Measurements from ENCODE around the gene MINDY4B. TPM values are rescaled to one million over a fixed set of nuclear protein-coding genes. Genes with fewer than 3 reads are reported as not detected.
"Not testable (repeated sequence)": the region's sequence is repeated elsewhere in the genome, so short reads cannot be mapped to it uniquely, and the experiment has no call there.

The MINDY4B gene
- total RNA-seq, 4 donors from 2014 or later = not detected

- no peak for DNase-seq (ENCODE audit: low spot score in 2 of 2)
- no peaks in the 10 kb centered on the region for H3K4me1 ChIP-seq
- no peak overlapping the region for H3K27ac ChIP-seq
- no peaks in the 10 kb centered on the region for H3K9me3 ChIP-seq
- 76% methylated on average over 1 of the region's 1 CpG for WGBS
- TF ChIP-seq, protein P1, sequence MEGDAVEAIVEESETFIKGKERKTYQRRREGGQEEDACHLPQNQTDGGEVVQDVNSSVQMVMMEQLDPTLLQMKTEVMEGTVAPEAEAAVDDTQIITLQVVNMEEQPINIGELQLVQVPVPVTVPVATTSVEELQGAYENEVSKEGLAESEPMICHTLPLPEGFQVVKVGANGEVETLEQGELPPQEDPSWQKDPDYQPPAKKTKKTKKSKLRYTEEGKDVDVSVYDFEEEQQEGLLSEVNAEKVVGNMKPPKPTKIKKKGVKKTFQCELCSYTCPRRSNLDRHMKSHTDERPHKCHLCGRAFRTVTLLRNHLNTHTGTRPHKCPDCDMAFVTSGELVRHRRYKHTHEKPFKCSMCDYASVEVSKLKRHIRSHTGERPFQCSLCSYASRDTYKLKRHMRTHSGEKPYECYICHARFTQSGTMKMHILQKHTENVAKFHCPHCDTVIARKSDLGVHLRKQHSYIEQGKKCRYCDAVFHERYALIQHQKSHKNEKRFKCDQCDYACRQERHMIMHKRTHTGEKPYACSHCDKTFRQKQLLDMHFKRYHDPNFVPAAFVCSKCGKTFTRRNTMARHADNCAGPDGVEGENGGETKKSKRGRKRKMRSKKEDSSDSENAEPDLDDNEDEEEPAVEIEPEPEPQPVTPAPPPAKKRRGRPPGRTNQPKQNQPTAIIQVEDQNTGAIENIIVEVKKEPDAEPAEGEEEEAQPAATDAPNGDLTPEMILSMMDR (IDR thresholded peaks at IDR 0.05) = no peak
- TF ChIP-seq EP300 (IDR thresholded peaks at IDR 0.05) (no peak), POLR2A (IDR thresholded peaks at IDR 0.05) (no peak), POLR2AphosphoS5 (IDR thresholded peaks at IDR 0.05) (no peak)
- H3K4me3 ChIP-seq = no peak overlapping the region
- no peaks in the 10 kb centered on the region for H3K27me3 ChIP-seq
- H3K36me3 ChIP-seq = no peaks in the 10 kb centered on the region
Measured at GRCh38 chr3:150874666-150875219, 30.5 kb downstream of the MINDY4B start.

DNA sequence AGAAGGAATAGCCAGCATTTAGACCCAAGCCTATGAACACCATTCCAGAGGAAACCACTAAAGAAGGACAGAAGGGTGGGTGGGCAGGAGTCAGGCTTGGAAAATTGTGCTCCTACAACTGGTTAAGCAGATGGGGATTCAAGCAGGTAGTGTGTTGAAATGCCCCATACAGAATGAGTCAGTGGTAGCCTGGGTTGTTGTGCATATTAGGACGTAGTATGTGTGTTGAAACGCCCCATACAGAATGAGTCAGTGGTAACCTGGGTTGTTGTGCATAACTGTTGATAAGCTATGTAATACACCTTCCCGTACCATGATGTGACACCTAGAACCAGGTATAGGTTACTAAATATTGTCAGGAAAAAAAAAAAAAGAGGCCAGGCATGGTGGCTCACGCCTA, 34.0 kb downstream of the MINDY4B start:
- Histone ChIP-seq H3K4me3 (no peak overlapping the region), H3K4me1 (no peaks in the 10 kb centered on the region), H3K27ac (no peak overlapping the region), H3K36me3 (no peaks in the 10 kb centered on the region), H3K9me3 (no peaks in the 10 kb centered on the region), H3K27me3 (no peaks in the 10 kb centered on the region)
- no peak for TF ChIP-seq POLR2A (IDR thresholded peaks at IDR 0.05)
- TF ChIP-seq, protein P1 (IDR thresholded peaks at IDR 0.05) = no peak
- no peak for TF ChIP-seq EP300 (IDR thresholded peaks at IDR 0.05)
- no peak for TF ChIP-seq POLR2AphosphoS5 (IDR thresholded peaks at IDR 0.05)
- 82% methylated on average over 4 of the region's 4 CpGs for WGBS
- no peak for DNase-seq (ENCODE audit: low spot score in 2 of 2)

DNA sequence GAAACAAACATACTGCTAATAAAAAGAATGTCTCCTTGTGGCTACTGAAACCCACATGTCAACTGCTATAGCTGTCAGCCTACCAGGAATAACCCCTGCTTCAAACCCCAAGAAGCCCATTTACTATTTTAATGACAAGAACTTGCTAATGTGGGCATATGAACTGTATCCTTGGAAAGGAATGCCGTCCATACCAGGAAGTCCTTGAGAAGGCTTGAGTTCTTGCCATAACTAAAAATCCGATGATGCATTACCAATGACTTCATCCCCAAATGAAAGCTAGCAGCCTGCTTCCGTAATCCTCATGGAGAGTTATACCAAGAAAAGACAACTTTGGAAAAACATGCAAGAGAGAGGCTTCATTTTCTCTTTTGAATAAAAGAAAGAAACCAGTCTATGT, 34.8 kb downstream of the MINDY4B start:
- Histone ChIP-seq H3K4me1 (no peaks in the 10 kb centered on the region), H3K4me3 (no peak overlapping the region), H3K27ac (no peak overlapping the region), H3K9me3 (no peaks in the 10 kb centered on the region), H3K27me3 (no peaks in the 10 kb centered on the region), H3K36me3 (no peaks in the 10 kb centered on the region)
- no peak for TF ChIP-seq POLR2A (IDR thresholded peaks at IDR 0.05)
- no peak for TF ChIP-seq POLR2AphosphoS5 (IDR thresholded peaks at IDR 0.05)
- TF ChIP-seq EP300 (IDR thresholded peaks at IDR 0.05) = no peak
- TF ChIP-seq, protein P1 (IDR thresholded peaks at IDR 0.05) = no peak
- WGBS = 62% methylated on average over 3 of the region's 3 CpGs
- no peak for DNase-seq (ENCODE audit: low spot score in 2 of 2)

DNA sequence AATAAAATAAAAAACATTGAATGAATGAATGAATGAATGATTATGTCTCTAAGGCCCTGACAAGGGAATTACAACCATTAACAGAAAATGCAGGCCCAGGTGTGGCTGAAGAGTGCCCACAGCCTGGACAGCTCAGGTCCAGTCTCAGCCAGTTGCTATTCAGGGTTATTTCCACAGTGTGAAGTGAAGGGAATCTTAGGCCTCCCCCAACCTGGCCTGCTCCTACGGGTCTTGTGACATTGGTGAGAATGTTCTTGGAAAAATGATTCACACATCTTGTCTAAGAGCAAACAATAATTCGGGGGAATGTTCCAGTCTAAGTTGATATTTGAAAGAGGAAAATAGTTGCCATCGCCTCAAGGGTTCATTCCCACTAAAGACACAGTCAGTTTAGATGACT, 37.0 kb downstream of the MINDY4B start:
- no peaks in the 10 kb centered on the region for H3K9me3 ChIP-seq
- DNase-seq (ENCODE audit: low spot score in 2 of 2) = no peak
- no peak for TF ChIP-seq POLR2A (IDR thresholded peaks at IDR 0.05)
- no peak for TF ChIP-seq POLR2AphosphoS5 (IDR thresholded peaks at IDR 0.05)
- TF ChIP-seq, protein P1 (IDR thresholded peaks at IDR 0.05) = no peak
- no peak for TF ChIP-seq EP300 (IDR thresholded peaks at IDR 0.05)
- peaks cover 3% of the 10 kb centered on the region for H3K4me1 ChIP-seq
- H3K27ac ChIP-seq = no peak overlapping the region
- H3K4me3 ChIP-seq = no peak overlapping the region
- no peaks in the 10 kb centered on the region for H3K36me3 ChIP-seq
- no peaks in the 10 kb centered on the region for H3K27me3 ChIP-seq
- WGBS = 62% methylated on average over 3 of the region's 3 CpGs

- no peaks in the 10 kb centered on the region for H3K9me3 ChIP-seq
- 88% methylated on average over 3 of the region's 3 CpGs for WGBS
- no peak overlapping the region for H3K27ac ChIP-seq
- H3K4me1 ChIP-seq = peaks cover 3% of the 10 kb centered on the region
- no peak overlapping the region for H3K4me3 ChIP-seq
- DNase-seq (ENCODE audit: low spot score in 2 of 2) = no peak
- no peaks in the 10 kb centered on the region for H3K27me3 ChIP-seq
- no peaks in the 10 kb centered on the region for H3K36me3 ChIP-seq
- TF ChIP-seq POLR2A (IDR thresholded peaks at IDR 0.05) (no peak), EP300 (IDR thresholded peaks at IDR 0.05) (no peak), POLR2AphosphoS5 (IDR thresholded peaks at IDR 0.05) (no peak)
- TF ChIP-seq, protein P1 (IDR thresholded peaks at IDR 0.05) = no peak
Measured at GRCh38 chr3:150867434-150867833, 37.8 kb downstream of the MINDY4B start.

DNA sequence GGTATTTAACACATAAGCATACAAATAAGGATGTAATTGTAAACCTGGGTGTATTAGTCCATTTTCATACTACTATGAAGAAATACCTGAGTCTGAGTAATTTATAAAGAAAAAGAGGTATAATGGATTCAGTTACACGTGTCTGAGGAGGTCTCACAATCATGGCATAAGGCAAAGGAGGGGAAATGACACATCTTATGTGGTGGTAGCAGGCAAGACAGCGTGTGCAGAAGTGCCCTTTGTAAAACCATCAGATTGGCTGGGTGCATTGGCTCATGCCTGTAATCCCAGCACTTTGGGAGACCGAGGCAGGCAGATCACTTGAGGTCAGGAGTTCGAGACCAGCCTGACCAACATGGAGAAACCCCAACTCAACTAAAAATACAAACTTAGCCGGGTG, 41.3 kb downstream of the MINDY4B start:
- 85% methylated on average over 5 of the region's 5 CpGs for WGBS
- not testable (repeated sequence) for H3K9me3 ChIP-seq; H3K4me1 ChIP-seq; H3K27me3 ChIP-seq; H3K36me3 ChIP-seq; DNase-seq (ENCODE audit: low spot score in 2 of 2); H3K27ac ChIP-seq; H3K4me3 ChIP-seq

Data from suprapubic skin (tissue), 4 donors.